HG03521 (cell line): ENCODE data around the gene TSPAN18.

ENCODE experiments used
- ATAC-seq: cut with Tn5 transposase; IDR thresholded peaks from one replicate; pipeline ENCODE4 v1.9.1; 2021; ENCODE audit warnings: mild to moderate bottlenecking, moderate library complexity; ENCODE audit not compliant: unreplicated experiment

Gene TSPAN18

DNA sequence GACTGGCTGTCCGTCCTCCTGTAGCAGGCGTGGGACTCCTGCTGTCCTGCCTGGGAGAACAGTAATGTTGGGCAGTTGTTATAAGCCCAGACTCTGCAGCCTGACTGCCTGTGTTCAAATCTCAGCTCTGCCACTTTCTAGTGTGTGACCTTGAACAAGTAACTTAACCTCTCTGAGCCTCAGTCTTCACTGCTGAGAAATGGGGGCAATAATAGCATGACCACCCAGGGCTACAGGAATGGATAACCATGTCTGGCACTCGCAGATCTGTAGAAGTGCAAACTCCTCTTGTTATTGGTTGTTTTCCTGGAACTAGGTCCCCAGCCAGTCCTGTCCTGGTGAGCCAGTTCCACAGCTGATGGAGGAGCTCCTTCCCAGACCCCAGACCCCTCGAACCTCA is 154.2 kb downstream of the TSPAN18 start:
- no peak for ATAC-seq

DNA sequence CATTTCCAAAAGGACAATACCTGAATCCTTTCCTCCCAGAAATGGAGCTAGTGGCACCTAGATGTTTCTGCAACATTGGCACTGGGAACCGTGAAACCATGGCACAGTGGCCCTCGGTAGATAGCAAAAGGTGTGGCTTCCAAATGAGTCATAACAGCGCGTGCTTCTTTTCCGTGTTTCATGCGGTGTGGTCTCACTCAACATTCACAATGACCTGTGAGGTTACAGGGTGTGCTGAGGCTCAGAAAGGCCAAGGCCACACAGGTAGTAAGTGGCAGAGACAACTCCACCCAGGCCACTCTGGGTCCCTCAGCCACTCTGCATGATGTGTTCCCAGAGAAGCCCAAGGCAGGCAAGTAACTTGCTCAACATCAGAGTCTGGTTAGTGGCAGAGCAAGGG is 156.5 kb downstream of the TSPAN18 start:
- ATAC-seq = no peak

DNA sequence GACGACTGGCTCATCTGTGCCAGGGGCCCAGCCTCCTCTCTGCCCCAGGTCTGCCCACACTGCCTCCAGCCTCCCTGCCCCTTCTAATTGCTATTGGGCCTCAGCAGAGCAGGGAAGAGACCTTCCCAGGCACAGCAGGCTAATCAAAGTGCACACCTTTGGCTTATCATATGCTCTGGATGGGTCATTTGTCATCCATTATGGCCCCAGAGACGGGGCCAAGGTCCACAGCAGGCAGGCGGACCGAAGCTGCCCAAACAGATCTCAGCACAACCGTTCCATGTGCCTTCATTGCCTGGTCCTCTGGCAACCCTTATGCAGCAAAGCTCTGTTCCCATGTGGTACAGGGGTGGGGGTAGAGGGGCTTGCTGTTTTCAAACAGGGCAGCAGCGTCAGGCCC is 157.3 kb downstream of the TSPAN18 start:
- ATAC-seq = no peak

DNA sequence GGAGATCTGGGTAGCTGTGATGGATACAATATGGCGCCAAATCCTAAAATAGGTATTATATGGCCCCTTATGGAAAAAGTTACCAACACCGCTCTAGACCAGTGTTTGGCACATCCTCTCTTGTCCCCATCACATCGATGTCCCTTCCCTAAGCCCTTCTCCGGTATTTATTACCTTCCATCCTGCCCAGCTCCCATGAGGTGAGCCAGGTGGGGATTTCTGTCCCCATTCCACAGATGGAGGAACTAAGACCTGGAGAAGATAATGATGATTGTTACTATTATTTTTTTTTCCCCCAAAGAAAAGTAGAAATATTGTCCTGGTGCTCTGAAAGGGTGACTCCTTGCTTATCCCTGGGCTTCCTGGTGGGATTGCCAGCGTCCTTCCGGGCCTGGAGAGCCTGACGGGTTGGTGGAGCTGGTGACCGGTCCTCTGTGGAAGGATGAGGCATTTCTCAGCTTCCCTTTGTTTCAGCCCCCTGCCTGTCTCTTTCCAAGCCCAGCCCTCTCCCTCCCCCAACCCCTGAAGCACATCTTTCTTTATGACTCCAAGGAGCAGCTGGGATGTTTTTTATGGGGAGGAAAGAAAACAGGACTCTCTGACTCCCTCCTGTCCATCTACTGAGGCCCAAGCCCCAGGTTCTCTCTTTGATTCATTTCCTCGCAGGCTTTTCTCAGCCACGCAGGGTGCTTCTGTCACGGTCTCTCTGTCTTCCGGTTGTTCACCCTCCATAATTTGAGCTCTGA is 158.5 kb downstream of the TSPAN18 start:
- no peak for ATAC-seq

DNA sequence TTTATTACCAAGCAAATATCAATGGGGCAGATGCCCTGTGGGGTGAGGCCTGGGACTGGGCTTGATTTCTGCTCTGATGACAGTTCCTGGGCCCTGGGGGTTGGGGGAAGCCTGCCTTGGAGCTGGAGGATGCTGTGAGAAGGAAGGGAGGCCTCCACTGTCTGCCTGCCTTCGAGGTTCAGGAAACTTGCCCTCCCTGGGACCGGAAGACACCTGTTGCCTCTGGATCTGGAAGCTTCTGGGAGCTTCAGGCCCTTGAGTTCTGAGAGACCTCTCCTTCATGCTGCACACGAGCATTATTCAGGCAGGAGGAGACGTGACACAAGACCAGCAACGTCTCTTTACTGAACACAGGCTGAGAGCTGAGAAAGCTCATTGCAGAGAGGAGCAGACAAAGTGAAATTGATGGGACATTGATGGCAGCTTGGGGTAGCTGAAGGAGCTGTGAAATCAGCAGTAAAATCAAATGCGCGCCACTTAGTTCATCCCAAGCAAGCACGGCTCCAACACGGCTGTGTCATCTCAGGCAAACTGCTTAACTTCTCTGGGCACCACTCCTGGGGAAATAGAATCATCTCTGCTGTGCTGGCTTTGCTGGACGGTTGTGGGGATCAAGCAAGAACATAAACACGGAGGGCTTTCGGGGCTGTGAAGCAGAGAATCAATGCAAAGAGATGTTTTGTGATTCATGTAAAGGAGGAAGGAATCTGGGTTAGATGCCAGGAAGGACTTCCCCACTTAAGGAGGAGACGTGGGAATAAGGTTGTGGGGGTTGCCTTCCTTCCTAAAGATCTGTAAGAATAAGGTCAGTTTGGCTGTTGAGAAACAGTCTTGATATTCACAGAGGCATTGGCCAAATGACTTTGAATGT is 159.4 kb downstream of the TSPAN18 start:
- ATAC-seq = no peak

DNA sequence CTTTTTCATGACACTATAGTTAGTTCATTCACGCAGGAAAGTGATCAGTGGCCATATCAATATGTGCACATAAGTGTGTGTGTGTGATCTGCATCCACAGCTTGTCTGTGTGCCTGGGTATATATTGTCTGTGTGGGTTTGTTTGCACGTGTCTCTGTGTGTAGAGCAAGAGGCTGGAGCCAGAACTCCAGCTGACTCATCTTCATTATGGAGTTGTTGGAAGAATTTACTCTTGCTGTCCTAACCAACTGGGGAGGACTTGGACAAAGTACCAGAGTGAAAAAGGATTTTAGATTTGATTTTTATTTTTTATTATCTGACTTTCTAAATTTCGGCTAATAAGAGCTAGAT is 160.0 kb downstream of the TSPAN18 start:
- ATAC-seq = no peak

DNA sequence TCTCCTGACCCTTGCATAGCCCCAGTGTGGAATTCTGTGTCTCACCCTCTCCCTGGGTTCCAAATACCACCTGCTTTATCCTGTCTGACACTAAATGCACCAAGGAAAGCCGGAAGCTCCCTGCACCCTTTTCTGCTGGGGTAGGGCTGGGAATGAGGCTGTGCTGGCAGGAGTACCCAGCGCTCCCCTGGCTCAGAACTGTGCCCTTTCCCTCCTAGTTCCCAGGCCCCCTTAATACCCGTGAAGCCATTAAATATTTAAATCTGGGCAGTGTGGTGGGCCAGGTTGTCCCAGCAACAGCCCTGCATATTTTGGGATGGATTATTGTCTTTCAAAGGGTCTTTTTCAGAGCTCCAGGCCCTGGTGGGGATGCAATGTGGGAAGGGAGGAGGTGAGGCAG is 160.9 kb downstream of the TSPAN18 start:
- no peak for ATAC-seq

DNA sequence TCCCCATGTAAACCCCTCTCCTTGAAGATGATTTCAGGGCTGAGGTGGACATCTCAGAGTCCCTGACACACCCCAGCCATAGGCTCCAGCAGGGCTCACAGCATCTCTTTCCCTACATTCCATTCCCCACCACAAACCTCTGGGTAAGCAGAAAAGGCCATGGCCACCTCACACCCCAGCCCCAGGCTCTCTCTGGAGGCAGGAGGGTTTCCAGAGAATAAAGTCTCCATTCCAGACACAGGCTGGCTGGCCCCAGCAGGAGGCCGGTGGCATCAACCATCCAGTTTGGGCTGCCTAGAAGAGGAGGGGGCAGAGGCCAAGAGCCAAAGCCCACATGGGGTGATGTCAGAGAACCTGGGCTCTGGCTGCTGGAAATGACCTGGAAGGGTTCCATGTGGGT is 162.5 kb downstream of the TSPAN18 start:
- ATAC-seq = no peak

DNA sequence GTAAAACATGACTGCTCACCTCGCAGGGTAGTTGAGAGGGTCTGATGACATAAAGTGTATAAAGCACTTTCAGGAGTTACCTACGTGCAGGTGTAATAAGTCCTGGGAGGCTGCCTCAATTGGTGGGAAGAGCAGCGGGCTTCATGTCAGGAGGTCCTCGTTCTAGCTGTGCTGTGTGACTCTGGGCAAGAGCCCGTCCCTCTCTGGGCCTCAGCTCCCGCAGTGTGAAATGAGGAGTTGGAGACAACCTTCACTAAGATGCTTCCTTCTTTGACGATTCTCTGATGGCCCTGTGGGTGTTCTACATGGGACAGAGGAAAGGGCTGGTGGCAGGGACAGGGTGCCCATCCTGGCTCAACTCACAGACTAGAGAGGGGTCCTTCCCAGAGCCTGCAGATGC is 166.1 kb downstream of the TSPAN18 start:
- no peak for ATAC-seq

DNA sequence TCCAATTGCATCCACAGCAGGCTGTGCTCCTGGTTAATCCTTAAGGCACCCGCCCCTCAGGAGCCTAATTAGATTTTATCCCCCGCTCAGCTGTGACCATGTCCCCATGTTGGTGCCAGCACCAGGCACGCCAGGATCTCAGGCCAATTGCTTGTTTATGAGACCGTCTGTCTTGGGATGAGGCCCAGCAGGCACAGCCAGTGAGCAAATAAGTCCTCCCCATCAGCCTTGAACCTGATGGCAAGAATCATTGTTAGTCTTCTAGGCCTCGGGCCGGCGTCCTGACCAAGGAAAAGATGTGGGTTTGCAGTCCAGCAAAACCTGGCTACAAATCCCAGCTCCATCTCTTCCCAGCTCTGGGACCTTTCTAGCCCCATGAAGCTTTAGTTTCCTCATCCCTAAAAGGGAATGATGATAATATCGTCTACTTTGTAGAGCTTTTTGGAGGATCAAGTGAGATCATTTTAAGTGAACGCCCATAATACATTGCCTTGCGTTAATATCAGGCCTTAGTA is 166.6 kb downstream of the TSPAN18 start:
- no peak for ATAC-seq

DNA sequence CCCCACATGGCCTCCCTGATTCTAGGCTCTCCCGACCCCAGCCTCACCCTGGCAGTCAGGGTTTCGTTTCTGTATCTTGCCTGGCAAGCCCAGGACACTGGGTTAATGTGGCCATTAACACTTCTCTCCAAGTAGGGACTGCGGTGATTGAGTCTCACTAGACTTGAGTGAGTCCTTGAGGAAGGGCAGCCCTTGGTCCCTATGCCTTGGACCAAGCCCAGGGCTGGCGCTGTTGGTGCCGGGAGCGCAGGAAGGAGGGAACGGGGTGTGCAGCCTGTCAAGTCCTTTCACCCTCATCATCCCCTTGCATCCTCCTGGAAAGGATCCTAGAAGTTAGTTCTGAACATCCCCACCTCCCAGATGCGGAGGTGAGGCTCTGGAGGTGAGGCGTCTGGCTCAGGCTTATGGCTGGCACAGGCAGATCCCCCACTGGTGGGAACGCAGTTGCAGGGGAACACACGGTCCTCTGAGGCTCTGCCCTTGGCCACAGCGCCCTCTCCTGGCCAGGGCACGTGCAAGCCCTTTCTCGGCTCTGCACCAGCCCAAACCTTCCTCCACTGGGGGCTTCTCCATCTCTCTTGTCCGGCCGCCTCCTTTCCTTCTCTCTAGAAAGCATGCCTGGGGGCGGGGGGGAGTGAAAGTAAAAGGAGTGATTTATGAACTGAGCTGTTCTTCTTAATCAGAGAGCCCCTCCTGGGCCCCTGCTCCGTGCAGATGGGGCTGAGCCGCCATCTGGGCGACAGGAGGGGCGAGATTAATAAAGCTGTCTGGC is 167.3 kb downstream of the TSPAN18 start:
- no peak for ATAC-seq

DNA sequence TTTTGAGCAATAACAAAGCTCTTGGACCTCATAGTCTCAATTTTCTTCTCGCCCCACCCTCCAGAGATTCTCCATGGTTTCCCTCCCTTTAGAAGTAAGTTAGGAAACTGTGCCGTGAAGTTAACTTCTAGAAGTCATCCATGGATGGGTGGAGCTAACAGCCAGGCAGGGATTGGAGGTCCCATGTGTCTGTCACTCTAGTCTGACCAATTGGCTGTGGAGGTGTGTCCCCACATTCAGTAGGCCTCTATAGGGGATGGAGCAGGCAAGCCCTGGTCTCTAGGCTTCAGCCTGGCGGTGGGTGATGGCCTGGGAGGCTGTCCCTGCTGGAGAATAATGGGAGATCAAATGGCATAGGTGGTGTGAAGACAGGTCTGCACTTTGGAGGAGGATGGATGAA is 173.2 kb downstream of the TSPAN18 start:
- no peak for ATAC-seq

DNA sequence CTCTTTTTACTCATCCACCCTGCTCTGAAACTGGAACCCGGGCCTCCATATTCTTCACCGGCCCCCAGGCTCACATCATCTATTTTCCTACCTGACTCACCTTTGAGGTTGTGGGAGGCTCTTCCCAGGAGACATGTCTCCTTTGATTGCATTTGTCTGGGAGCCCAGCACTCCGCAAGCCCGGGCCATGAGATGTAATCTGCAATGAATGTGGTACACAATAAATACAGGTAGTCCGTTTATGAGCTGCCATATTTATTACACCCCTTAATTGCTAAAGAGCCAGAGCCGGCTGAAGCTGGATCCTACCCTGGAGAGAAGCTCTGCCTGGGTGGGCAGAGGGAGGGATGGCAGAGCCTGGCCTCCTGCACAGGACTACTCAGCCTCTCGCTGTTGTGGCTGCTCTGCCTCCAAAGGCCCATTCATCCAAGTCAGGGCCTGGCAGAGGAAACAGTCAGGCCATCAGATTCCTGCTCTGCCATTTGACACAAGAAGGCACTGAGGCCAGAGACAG is 174.4 kb downstream of the TSPAN18 start:
- ATAC-seq = no peak

DNA sequence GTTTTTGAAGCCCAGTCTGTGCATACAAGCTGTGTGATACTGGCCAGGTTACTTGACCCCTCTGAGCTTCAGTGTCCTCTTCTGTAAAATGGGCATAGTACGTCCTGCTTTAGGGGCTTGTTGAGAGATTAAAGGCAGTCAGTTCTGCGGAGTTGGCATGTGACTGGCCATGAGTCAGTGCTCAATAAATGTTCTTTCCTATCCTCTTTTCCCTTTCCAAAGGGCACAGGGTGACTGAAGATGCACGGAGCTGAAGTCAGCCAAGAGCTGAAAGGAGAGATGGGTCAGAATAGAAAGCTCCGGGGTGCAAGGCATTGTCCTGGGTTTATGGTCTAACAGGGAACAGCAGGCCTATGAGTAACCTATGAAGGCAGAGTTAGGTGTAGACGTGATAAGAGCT is 175.0 kb downstream of the TSPAN18 start:
- no peak for ATAC-seq

DNA sequence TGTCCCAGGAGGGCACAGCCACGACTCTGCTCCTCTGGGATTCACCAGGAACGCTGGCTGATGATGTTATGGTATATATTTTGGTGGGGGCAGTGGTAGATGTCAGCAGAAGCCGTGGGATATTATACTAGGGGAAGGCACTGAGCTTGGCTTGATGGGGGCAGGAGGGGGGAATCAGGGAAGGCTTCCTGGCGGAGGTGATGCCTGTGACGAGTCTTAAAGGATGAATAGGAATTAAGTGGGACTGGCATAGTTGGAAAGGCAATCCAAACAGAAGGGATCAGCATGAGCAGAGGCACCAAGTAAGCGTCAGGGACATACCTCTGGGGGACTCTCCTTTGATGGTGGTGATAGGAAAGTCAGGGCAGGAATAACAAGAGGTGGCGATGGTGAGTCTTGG is 176.3 kb downstream of the TSPAN18 start:
- ATAC-seq = no peak

DNA sequence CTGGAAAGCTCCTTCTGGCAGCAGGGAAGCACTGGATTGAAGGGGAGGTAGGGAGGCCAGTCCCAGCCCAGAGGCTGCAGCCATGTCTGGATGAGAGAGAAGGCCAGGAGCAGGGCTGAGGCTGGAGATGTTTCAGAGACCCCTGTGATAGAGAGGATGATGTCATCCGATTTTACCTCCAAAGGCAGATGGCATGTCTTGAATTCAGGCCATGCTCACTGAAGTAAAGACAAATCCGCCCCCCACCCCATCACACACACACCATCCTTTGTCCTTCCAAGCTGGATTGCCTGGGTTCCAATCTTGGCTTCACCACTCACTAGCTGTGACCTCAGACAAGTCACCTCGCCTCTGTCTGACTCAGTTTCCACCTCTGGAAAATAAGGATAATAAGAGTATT is 176.8 kb downstream of the TSPAN18 start:
- ATAC-seq = no peak

DNA sequence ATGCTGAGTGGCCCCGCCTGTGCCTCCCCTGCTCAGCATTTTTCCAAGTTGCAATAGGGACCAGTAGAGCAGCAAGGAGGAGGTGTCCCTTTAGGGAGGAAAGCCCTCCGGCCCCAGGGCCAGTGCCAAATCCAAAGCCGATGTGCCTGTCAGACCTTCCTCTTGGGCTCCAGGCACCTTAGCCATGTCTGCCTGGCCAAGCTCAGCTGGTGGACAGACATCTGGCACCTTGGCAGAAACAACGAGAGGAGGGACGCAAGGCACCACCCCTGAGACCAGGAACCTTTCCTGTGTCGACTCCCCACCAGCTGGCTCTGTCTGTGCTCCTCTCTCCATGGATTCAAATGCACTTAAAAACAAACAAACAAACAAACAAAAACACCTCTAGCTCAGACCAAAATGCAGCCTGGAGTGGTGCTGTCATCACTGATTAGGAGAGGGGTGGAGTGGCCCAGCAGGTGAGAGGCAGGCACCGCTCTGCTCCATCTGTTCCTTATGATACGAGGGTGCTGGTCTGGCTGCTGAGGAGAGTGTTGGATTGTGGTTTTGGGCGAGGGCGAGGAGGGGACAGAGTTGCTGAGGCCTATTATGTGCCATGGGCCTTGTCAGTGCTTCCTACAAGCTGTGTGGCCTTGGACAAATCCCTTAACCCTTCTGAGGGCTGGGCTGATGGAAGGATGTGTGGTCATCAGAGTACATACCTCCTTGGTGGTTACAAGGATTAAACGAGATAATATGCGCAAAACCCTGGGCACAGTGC is 177.7 kb downstream of the TSPAN18 start:
- ATAC-seq = no peak

DNA sequence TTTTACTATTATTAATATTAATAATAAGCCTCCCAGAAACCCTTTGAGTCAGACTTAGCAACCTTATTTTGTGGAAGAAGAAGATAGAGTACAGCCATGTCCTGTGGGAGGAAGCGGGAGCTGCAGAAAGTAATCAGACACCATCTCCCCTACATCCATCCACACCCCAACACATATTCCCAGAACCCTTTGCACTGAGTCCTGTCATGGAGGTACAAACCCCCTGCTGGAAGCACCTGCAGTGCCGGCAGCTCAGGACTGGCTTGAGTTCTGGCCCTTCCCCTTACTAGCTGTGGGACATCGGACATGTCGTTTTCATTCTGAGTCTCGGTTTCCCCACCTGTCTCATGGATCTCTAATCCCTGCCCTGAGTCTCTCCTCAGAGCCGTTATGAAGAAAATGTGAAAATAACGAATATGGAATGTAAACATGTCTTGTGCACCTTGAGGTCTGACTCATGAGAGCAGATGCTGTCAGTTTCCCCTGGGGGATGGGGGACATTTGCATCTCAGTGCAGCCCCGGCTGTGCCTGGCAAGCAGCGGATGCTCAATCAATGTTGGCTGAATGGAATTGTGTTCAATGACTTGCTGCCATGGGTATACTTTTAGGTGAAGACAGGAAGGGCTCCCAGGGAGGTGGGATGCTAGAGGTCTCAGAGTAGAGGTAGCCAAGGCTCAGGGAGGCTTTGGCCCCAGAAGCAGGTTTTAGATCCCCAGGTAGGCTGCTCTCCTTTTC is 178.5 kb downstream of the TSPAN18 start:
- ATAC-seq = no peak

DNA sequence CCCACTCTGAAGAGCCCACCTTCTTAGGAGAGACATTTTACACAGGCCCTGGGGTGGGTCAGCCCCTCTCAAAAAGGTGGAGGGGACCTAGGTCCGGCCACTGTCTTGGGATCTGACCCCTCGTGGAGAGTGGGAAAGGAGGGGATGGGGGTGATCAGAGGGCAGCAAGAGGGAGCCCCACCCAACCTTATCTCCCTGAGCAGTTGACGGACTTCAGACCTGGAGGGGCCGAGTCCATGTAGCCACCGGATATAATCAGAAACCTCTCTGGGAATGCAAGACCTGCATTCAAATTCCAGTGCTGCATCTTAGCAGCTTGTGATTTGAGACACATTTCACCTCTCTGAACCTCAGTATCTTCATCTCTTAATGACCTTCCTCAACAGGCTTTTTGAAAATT is 179.9 kb downstream of the TSPAN18 start:
- ATAC-seq = no peak

DNA sequence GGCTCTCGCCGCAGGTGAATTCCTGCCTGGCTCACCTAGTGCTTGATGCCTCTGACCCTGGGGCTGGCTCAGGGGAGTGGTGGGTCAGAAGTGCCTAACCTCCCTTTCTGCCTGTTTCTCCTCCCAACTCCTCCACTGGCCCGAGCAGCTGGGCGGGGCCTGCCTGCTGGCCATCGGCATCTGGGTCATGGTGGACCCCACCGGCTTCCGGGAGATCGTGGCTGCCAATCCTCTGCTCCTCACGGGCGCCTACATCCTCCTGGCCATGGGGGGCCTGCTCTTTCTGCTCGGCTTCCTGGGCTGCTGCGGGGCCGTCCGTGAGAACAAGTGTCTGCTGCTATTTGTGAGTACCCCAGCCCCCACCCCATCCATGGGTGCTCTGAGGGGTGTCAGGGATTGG is 182.8 kb downstream of the TSPAN18 start:
- no peak for ATAC-seq
